ENCODE data around the gene FXYD6.

The FXYD6 gene

DNA sequence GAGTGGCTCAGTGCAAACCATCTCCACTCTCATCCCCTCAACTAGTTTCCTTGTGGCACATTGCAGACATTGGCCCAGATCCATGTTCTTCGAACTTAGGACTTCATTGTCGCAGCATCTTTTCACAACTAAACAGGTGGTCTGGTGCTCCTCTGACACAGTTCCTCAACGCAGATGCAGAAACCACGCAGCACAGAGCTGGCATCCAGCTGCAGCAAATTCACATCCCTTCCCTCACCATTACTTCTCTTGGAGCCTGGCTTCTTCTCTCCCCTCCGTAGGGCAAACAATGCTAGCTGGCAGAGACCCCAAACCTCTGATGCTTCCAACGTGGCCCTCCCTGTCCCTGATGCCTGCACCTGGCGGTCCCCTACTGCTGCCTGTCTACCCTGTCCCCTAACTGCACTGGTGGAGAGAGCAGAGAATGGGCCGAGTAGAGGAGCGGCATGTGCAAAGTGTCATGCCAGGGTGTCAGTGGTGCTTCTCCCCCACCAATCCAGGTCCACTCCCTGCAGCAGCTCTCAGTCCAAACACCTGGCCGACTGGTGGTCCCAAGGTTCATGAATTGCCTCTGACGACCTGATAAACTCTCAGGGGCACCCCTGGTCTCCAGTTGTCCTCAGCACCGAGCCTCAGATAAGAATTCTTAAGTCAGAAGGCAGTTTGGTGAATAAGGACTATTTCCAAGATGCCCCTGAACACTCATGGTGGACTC, 34.6 kb upstream of the FXYD6 start:
- DNase-seq, result no peak

- no peak for DNase-seq
Observed at GRCh38 chr11:117910525-117910924, 34.1 kb upstream of the FXYD6 start.

- DNase-seq, result no peak
Observed at GRCh38 chr11:117909611-117910382, 33.3 kb upstream of the FXYD6 start.

DNA sequence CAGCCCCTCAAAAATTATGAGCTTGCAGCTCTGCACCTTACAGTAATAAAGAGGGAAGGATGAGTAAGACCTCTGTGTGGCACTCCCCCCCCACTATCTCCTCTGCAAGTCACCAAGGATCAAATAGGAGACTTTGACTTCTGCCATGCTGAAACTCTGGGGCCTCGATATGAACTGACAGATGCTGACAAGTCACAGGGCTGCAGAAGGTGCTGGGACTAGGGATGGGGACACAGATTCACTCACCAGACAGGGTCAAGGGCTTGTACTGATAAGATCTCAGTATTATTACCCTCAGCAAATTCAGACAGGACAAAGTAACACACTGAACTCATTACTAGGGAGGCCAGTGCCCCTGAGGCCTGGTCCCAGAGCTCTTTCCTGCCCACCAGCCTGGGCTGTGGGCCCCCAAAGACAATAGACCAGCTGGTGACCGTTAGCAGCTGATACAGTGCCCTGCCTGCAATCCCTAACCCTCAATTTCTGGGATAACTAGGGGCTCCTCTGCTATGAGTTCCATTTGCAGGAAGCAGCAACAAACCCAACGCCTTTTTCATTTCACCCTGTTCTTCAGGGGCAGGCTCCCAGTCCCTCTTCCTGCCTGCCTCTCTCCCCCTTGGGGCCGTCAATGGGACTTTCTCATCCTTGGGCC, 32.6 kb upstream of the FXYD6 start:
- DNase-seq, result no peak

DNA sequence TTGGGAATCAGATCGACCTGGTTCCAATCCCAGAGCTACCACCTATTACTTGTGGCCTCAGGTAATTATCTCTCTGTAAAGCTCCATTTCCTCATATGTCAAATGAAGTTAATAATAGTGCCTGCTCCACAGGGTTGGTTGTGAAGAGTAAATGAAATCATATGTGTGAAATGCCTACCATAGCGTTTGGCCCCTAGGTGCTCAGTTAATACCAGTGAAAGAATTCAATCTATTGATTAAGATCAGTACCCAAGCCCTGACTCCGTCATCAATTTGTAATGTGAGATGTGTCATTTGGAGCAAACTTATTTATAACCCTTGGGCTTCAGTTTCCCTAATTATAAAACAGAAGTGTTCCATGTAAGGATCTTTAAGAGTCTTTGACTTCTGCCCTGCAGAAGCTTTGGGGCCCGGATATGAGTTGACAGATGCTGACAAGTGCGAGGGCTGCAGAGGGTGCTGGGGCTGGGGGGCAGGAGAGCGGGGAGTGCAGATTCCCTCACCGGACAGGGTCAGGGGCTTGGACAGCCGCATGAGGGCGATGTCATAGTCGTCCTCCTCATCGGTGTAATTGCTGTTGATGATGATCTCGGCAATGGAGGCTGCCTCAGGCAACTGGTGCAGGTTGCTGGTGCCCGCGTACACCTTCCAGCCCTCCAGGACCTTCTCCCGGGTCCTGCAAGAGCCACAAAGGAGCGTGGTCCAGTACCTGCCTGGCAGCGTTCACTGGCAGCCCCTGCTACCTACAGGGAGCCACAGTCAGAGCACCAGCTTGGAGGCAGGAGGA, 31.8 kb upstream of the FXYD6 start:
- DNase-seq, result no peak

DNA sequence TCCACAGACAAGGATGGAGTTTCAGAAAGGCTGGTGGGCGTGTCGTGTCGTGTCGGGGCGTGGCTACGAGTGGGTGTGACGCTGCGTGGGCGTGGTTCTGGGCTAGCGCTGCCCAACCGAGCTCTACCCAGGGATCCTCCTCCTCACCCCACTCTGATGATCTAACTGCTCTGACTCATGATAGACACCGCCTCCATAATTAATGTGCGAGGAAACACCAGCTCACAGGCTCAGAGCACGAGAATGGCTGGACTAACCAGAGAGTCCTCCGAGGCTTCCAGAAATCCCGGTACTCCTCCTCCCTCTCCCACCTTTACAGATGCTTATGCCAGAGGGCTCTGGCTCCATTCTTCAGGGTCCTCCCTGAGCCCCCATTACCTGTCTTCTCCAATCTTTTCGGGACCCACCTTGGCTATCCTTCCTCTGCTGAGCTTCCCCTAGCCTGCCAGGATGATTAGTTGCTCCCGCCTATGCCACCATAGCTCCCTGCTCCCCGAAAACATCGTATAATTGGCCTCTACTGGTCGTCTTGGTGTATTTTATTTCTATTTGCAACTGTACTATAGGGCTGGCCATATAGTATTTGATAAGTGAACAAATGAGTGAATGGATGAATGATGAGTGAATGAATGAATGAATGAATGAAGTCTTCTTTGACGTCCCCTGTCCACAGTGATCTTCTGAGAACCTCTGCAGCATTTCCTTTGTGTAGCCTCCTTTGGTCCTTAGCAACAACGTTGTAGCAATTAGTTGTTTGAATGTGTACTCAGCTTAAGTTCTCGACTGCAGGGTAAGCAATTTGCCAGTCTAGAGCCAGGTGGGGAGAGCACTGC, 31.0 kb upstream of the FXYD6 start:
- peak in 49 of 56 donors; percentile 8 to 87 (median 65) for DNase-seq

GRCh38 chr11:117906710-117907109, 30.3 kb upstream of the FXYD6 start:
- DNase-seq, result no peak

DNA sequence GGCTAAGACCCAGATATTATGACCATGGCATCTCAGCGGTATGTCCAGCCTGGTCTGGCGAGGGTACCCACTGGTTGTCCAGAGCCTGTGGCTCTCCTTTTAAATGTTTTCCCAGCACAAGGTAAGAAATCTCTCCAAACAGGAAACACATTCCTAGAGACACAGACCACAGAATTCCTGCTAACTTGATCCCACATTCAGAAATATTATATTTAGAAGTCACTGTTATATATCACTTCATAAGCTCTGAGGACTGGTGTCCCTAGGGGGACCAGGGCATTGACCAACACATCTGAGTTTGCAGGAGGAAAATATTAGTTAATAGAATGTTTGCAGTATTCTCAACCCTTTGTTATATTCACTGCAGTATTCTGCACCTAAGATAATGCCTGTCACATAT, 29.7 kb upstream of the FXYD6 start:
- DNase-seq, result no peak

DNA sequence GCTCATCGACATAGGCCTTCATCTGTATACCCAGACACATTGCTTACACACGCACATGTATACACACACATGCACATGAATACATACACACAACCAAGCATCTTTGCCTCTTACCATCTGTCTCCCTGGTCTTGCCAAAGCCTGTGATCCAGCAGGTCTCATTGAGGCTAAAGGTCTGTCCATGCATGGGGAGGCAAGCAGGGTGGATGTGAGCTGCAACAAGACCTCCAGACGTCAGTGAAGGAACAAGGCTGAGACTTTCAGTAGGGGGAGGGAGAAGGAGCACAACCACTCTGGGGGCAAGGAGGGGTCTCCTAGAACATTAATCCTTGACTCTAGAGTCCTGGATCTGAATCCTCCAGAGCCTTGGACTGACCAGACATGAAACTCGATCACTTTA, 29.1 kb upstream of the FXYD6 start:
- DNase-seq, result no peak

DNA sequence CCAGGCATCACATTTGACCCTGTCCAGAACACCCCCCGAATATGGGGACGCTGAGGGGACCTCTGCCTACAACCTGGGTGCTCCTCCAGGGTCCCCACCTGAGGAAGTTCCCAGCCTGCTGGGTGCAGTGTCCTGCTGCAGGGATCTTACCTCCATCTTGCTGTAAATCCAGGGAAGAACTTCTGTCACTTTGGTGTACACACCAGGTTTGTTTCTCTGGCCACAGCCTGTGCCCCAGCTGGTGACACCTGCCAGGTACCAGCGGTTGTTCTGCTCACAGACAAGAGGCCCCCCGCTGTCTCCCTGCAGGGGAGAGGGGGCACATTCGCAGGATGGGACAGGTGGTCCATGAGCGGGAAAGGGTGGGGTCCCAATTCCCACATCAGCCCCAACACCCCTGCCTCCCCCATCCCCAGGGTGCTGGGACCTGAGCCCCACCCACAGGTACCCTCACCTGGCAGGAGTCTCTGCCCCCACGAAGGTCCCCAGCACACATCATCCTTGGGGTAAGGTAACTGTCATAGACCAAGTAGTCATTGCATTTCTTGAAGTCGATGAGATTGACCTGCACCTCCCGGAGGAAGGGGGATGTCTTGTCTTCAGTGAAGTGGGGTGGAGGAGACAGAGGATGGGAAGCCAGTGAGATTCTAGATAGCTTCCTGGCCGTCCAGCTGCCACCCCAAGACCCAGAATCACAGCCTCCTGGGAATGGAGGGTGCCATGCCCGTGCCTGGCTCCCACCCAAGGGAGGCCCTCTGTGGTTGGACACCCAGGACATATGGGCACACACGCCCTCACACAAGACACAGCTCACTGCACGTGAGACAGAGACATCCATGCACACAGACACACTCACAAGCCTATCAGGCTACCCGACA, 27.3 kb upstream of the FXYD6 start:
- no peak for DNase-seq

- no peak for DNase-seq
Observed at GRCh38 chr11:117902001-117902845, 25.8 kb upstream of the FXYD6 start.

GRCh38 chr11:117901601-117902000, 25.1 kb upstream of the FXYD6 start:
- DNase-seq, result no peak

DNA sequence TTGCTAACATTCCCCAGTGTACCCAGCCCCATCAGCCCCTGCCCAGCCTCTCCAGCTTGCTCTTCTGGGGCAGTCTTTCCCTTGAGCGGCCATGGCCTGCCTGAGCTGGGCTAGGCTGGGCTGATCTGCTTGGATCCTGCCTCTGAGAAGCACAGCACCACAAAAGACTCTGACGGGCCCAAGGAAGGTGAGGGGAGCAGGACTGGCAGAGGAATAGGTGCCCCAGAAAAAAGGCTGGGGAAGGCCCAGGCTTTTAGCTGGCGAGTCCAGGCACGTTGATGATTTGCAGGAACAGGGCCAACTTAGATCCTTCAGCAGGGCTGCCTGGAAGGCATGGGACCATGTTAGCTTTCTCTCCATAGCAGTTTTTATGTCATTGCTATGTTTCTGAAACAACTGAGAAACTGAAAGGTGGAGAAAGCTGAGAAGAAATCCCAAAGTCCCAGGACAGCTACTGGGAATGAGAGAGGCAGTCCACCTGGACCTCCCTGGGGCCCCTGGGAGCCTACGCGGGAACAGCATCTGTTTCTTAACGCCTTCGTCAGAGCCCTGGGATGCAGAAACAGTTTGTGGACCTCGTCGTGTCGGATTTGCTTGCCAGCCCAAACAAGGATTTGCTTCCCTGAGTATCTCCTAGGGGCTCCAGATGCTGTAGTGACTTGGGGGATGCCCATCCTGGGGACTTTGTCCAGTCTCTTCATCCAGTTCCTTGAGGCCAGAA, 24.4 kb upstream of the FXYD6 start:
- DNase-seq, result no peak

GRCh38 chr11:117900121-117900648, 23.7 kb upstream of the FXYD6 start:
- no peak for DNase-seq

- DNase-seq, result no peak
Observed at GRCh38 chr11:117898059-117898458, 21.6 kb upstream of the FXYD6 start.

DNA sequence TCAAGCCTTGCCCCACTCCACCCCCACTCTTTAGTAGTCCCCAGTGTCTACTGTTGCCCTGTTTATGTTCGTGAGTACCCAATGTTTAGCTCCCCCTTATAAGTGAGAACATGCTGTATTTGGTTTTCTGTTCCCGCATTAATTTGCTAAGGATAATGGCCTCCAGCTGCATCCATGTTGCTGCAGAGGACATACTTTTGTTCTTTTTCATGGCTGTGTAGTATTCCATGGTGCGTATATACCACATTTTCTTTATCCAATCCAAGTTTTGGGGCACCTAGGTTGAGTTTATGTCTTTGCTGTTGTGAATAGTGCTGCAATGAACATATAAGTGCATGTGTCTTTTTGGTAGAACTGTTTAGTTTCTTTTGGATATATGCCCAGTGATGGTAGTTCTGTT, 16.2 kb upstream of the FXYD6 start:
- DNase-seq, result no peak

- no peak for DNase-seq
Observed at GRCh38 chr11:117891362-117891761, 14.9 kb upstream of the FXYD6 start.

GRCh38 chr11:117888139-117888566, 11.7 kb upstream of the FXYD6 start:
- no peak for DNase-seq

All from amygdala (tissue), 56 donors.